Measurements from ENCODE around the gene CDC34. TPM values are rescaled to one million over a fixed set of nuclear protein-coding genes. Genes with fewer than 3 reads are reported as not detected.

CDC34 gene
- total and polyA plus RNA-seq, 9 of the 15 experiments (the other 6 are each of a cell fraction or from before 2014, with no cell fraction given): 0.80 to 203 (median 65.5) TPM

DNA sequence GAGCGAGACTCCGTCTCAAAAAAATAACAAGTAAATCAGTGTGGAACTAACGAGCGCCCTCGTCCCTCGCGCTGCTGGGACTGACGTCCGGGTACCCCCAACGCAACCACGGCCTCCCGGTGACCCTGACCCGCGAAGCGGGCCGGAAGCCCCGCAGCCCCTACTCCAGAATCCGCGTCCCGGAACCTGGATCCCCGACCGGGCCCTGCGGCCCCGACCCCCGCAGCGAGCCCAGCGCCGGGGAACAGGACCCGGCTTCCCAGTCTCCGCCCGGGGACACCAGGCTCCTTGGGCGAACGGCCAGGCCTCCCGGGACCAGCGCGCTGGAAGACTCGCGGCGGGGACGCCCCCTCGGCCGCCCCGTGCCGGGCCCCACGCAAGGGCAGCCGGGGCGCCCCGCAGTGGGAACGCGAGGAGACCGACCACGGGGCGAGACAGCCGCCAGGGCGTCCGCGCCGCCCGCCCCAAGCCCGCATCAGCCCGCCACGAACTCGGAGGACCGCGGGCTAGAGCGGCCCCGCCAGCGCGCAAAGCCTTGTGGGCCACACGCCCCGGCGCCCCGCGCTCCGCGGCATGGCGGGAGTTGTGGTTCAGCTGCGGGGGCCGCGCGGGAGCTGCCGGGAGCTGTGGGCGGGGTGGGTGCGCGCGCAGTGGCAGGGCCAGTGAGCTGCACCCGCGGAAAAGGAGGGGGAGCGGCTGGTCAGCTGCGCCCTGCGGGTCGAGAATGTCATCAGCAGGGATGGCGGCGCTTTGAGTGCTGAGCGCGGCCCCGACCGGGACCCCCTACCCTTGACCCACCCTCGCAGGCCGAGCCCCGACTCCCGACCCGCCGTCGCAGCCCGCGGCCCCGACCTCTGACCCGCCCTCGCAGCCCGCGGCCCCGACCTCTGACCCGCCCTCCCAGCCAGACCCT is 42.8 kb upstream of the CDC34 start (continued):
- TF ChIP-seq, protein P1, sequence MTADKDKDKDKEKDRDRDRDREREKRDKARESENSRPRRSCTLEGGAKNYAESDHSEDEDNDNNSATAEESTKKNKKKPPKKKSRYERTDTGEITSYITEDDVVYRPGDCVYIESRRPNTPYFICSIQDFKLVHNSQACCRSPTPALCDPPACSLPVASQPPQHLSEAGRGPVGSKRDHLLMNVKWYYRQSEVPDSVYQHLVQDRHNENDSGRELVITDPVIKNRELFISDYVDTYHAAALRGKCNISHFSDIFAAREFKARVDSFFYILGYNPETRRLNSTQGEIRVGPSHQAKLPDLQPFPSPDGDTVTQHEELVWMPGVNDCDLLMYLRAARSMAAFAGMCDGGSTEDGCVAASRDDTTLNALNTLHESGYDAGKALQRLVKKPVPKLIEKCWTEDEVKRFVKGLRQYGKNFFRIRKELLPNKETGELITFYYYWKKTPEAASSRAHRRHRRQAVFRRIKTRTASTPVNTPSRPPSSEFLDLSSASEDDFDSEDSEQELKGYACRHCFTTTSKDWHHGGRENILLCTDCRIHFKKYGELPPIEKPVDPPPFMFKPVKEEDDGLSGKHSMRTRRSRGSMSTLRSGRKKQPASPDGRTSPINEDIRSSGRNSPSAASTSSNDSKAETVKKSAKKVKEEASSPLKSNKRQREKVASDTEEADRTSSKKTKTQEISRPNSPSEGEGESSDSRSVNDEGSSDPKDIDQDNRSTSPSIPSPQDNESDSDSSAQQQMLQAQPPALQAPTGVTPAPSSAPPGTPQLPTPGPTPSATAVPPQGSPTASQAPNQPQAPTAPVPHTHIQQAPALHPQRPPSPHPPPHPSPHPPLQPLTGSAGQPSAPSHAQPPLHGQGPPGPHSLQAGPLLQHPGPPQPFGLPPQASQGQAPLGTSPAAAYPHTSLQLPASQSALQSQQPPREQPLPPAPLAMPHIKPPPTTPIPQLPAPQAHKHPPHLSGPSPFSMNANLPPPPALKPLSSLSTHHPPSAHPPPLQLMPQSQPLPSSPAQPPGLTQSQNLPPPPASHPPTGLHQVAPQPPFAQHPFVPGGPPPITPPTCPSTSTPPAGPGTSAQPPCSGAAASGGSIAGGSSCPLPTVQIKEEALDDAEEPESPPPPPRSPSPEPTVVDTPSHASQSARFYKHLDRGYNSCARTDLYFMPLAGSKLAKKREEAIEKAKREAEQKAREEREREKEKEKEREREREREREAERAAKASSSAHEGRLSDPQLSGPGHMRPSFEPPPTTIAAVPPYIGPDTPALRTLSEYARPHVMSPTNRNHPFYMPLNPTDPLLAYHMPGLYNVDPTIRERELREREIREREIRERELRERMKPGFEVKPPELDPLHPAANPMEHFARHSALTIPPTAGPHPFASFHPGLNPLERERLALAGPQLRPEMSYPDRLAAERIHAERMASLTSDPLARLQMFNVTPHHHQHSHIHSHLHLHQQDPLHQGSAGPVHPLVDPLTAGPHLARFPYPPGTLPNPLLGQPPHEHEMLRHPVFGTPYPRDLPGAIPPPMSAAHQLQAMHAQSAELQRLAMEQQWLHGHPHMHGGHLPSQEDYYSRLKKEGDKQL (CRISPR knock-in tag; IDR thresholded peaks at IDR 0.05; ENCODE audit: borderline replicate concordance): 0 out of 2 replicates have a peak, but pooled peaks have one; percentile 40
- TF ChIP-seq, protein P2, sequence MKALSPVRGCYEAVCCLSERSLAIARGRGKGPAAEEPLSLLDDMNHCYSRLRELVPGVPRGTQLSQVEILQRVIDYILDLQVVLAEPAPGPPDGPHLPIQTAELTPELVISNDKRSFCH (CRISPR knock-in tag; IDR thresholded peaks at IDR 0.05): no peak
- TF ChIP-seq, protein P2 (tag; IDR thresholded peaks at IDR 0.05): peak; percentile 79
- TF ChIP-seq, protein P3, sequence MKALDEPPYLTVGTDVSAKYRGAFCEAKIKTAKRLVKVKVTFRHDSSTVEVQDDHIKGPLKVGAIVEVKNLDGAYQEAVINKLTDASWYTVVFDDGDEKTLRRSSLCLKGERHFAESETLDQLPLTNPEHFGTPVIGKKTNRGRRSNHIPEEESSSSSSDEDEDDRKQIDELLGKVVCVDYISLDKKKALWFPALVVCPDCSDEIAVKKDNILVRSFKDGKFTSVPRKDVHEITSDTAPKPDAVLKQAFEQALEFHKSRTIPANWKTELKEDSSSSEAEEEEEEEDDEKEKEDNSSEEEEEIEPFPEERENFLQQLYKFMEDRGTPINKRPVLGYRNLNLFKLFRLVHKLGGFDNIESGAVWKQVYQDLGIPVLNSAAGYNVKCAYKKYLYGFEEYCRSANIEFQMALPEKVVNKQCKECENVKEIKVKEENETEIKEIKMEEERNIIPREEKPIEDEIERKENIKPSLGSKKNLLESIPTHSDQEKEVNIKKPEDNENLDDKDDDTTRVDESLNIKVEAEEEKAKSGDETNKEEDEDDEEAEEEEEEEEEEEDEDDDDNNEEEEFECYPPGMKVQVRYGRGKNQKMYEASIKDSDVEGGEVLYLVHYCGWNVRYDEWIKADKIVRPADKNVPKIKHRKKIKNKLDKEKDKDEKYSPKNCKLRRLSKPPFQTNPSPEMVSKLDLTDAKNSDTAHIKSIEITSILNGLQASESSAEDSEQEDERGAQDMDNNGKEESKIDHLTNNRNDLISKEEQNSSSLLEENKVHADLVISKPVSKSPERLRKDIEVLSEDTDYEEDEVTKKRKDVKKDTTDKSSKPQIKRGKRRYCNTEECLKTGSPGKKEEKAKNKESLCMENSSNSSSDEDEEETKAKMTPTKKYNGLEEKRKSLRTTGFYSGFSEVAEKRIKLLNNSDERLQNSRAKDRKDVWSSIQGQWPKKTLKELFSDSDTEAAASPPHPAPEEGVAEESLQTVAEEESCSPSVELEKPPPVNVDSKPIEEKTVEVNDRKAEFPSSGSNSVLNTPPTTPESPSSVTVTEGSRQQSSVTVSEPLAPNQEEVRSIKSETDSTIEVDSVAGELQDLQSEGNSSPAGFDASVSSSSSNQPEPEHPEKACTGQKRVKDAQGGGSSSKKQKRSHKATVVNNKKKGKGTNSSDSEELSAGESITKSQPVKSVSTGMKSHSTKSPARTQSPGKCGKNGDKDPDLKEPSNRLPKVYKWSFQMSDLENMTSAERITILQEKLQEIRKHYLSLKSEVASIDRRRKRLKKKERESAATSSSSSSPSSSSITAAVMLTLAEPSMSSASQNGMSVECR (CRISPR knock-in tag; IDR thresholded peaks at IDR 0.05): peak; percentile 74; the same call in 1 of the 2 replicates
- TF ChIP-seq HDAC6 (IDR thresholded peaks at IDR 0.05; ENCODE audit: low read depth, low read length) (no peak), KLF1 (tag; IDR thresholded peaks at IDR 0.05) (peak; percentile 76), THRAP3 (IDR thresholded peaks at IDR 0.05; ENCODE audit: borderline replicate concordance) (no peak), KLF13 (tag; IDR thresholded peaks at IDR 0.05; ENCODE audit: borderline replicate concordance, low read depth) (0 out of 2 replicates have a peak, but pooled peaks have one; percentile 70), NONO (IDR thresholded peaks at IDR 0.05; ENCODE audit: low read depth in 2 of 2, low read length in 1 of 2) (peak; percentile 75 to 92), ZNF197 (CRISPR knock-in tag; IDR thresholded peaks at IDR 0.05; ENCODE audit: low read depth) (peak; percentile 87)
- TF ChIP-seq, protein P4, sequence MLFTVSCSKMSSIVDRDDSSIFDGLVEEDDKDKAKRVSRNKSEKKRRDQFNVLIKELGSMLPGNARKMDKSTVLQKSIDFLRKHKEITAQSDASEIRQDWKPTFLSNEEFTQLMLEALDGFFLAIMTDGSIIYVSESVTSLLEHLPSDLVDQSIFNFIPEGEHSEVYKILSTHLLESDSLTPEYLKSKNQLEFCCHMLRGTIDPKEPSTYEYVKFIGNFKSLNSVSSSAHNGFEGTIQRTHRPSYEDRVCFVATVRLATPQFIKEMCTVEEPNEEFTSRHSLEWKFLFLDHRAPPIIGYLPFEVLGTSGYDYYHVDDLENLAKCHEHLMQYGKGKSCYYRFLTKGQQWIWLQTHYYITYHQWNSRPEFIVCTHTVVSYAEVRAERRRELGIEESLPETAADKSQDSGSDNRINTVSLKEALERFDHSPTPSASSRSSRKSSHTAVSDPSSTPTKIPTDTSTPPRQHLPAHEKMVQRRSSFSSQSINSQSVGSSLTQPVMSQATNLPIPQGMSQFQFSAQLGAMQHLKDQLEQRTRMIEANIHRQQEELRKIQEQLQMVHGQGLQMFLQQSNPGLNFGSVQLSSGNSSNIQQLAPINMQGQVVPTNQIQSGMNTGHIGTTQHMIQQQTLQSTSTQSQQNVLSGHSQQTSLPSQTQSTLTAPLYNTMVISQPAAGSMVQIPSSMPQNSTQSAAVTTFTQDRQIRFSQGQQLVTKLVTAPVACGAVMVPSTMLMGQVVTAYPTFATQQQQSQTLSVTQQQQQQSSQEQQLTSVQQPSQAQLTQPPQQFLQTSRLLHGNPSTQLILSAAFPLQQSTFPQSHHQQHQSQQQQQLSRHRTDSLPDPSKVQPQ (CRISPR knock-in tag; IDR thresholded peaks at IDR 0.05; ENCODE audit: borderline replicate concordance): no peak

All from K562 (cell line).